Skeletal muscle satellite cell (primary cell): ENCODE data around the gene FHIT.

Experiments used
- H3K27me3 ChIP-seq: 2 replicates; pipeline ENCODE4 v1.7.0; 2013; ENCODE audit warnings: low read length; ENCODE audit not compliant: control insufficient read depth, insufficient read depth
- H3K36me3 ChIP-seq: 2 replicates; pipeline ENCODE4 v1.7.0; 2013; ENCODE audit warnings: mild to moderate bottlenecking, control low read depth, low read length; ENCODE audit not compliant: insufficient read depth
- H3K4me1 ChIP-seq: 2 replicates; pipeline ENCODE4 v1.7.0; 2013; ENCODE audit warnings: low read length; ENCODE audit not compliant: control insufficient read depth, insufficient read depth
- H3K4me2 ChIP-seq: 2 replicates; pipeline ENCODE4 v1.7.0; 2013; ENCODE audit warnings: mild to moderate bottlenecking, low read length
- H3K4me3 ChIP-seq: 2 replicates; pipeline ENCODE4 v1.7.0; 2013; ENCODE audit warnings: low read length
- H3K9ac ChIP-seq: 2 replicates; pipeline ENCODE4 v1.7.0; 2013; ENCODE audit warnings: mild to moderate bottlenecking, low read depth, low read length, moderate library complexity
- H3K9me3 ChIP-seq: replicated peaks from 2 replicates; pipeline ENCODE4 v1.7.0; 2013; ENCODE audit warnings: mild to moderate bottlenecking, control low read depth, low read length

The FHIT gene

GRCh38 chr3:60391292-60391691, 860.0 kb downstream of the FHIT start:
- Histone ChIP-seq H3K4me2 (no peak overlapping the region), H3K27me3 (no peaks in the 10 kb centered on the region), H3K4me3 (no peak overlapping the region), H3K9ac (no peak overlapping the region), H3K36me3 (no peaks in the 10 kb centered on the region), H3K9me3 (no peaks in the 10 kb centered on the region), H3K4me1 (no peaks in the 10 kb centered on the region)

GRCh38 chr3:60388731-60389130, 862.5 kb downstream of the FHIT start:
- H3K4me2 ChIP-seq = no peak overlapping the region
- no peaks in the 10 kb centered on the region for H3K4me1 ChIP-seq
- no peak overlapping the region for H3K9ac ChIP-seq
- no peak overlapping the region for H3K4me3 ChIP-seq
- no peaks in the 10 kb centered on the region for H3K27me3 ChIP-seq
- H3K36me3 ChIP-seq = no peaks in the 10 kb centered on the region
- H3K9me3 ChIP-seq = no peaks in the 10 kb centered on the region

- Histone ChIP-seq H3K9ac (no peak overlapping the region), H3K36me3 (no peaks in the 10 kb centered on the region), H3K9me3 (no peaks in the 10 kb centered on the region), H3K4me2 (no peak overlapping the region), H3K4me3 (no peak overlapping the region), H3K4me1 (no peaks in the 10 kb centered on the region), H3K27me3 (no peaks in the 10 kb centered on the region)
Observed at GRCh38 chr3:60386306-60386705, 864.9 kb downstream of the FHIT start.

GRCh38 chr3:60384341-60384740, 866.9 kb downstream of the FHIT start:
- Histone ChIP-seq H3K9ac (no peak overlapping the region), H3K4me1 (no peaks in the 10 kb centered on the region), H3K4me2 (no peak overlapping the region), H3K36me3 (no peaks in the 10 kb centered on the region), H3K9me3 (no peaks in the 10 kb centered on the region), H3K4me3 (no peak overlapping the region), H3K27me3 (no peaks in the 10 kb centered on the region)

- H3K9me3 ChIP-seq = no peaks in the 10 kb centered on the region
- no peaks in the 10 kb centered on the region for H3K4me1 ChIP-seq
- no peaks in the 10 kb centered on the region for H3K36me3 ChIP-seq
- no peak overlapping the region for H3K9ac ChIP-seq
- H3K4me3 ChIP-seq = no peak overlapping the region
- no peaks in the 10 kb centered on the region for H3K27me3 ChIP-seq
- no peak overlapping the region for H3K4me2 ChIP-seq
Observed at GRCh38 chr3:60383345-60383744, 867.9 kb downstream of the FHIT start.

- Histone ChIP-seq H3K4me3 (no peak overlapping the region), H3K27me3 (no peaks in the 10 kb centered on the region), H3K4me1 (peaks cover 21% of the 10 kb centered on the region), H3K9ac (no peak overlapping the region), H3K36me3 (no peaks in the 10 kb centered on the region), H3K4me2 (no peak overlapping the region), H3K9me3 (no peaks in the 10 kb centered on the region)
Observed at GRCh38 chr3:60366486-60366885, 884.8 kb downstream of the FHIT start.

GRCh38 chr3:60365360-60365759, 885.9 kb downstream of the FHIT start:
- Histone ChIP-seq H3K4me1 (peaks cover 21% of the 10 kb centered on the region), H3K36me3 (no peaks in the 10 kb centered on the region), H3K4me3 (no peak overlapping the region), H3K9me3 (no peaks in the 10 kb centered on the region), H3K27me3 (no peaks in the 10 kb centered on the region), H3K9ac (no peak overlapping the region), H3K4me2 (no peak overlapping the region)

- H3K4me3 ChIP-seq = no peak overlapping the region
- peaks cover 21% of the 10 kb centered on the region for H3K4me1 ChIP-seq
- H3K9ac ChIP-seq = no peak overlapping the region
- H3K27me3 ChIP-seq = no peaks in the 10 kb centered on the region
- no peaks in the 10 kb centered on the region for H3K9me3 ChIP-seq
- H3K36me3 ChIP-seq = no peaks in the 10 kb centered on the region
- H3K4me2 ChIP-seq = no peak overlapping the region
Observed at GRCh38 chr3:60364475-60364874, 886.8 kb downstream of the FHIT start.

- H3K36me3 ChIP-seq = no peaks in the 10 kb centered on the region
- no peaks in the 10 kb centered on the region for H3K9me3 ChIP-seq
- peaks cover 21% of the 10 kb centered on the region for H3K4me1 ChIP-seq
- no peak overlapping the region for H3K4me2 ChIP-seq
- no peaks in the 10 kb centered on the region for H3K27me3 ChIP-seq
- no peak overlapping the region for H3K4me3 ChIP-seq
- H3K9ac ChIP-seq = no peak overlapping the region
Observed at GRCh38 chr3:60363817-60364216, 887.4 kb downstream of the FHIT start.

- Histone ChIP-seq H3K4me1 (no peaks in the 10 kb centered on the region), H3K36me3 (no peaks in the 10 kb centered on the region), H3K27me3 (no peaks in the 10 kb centered on the region), H3K9me3 (no peaks in the 10 kb centered on the region), H3K9ac (no peak overlapping the region), H3K4me3 (no peak overlapping the region), H3K4me2 (no peak overlapping the region)
Observed at GRCh38 chr3:60355825-60356224, 895.4 kb downstream of the FHIT start.

- H3K9ac ChIP-seq = no peak overlapping the region
- H3K4me1 ChIP-seq = no peaks in the 10 kb centered on the region
- H3K9me3 ChIP-seq = no peaks in the 10 kb centered on the region
- no peaks in the 10 kb centered on the region for H3K36me3 ChIP-seq
- no peak overlapping the region for H3K4me3 ChIP-seq
- no peak overlapping the region for H3K4me2 ChIP-seq
- no peaks in the 10 kb centered on the region for H3K27me3 ChIP-seq
Observed at GRCh38 chr3:60351481-60351880, 899.8 kb downstream of the FHIT start.

GRCh38 chr3:60344340-60344739, 906.9 kb downstream of the FHIT start:
- Histone ChIP-seq H3K9me3 (no peaks in the 10 kb centered on the region), H3K9ac (no peak overlapping the region)

More at GRCh38 chr3:60344340-60344739, 906.9 kb downstream of the FHIT start:
- no peaks in the 10 kb centered on the region for H3K36me3 ChIP-seq
- no peaks in the 10 kb centered on the region for H3K27me3 ChIP-seq
- no peaks in the 10 kb centered on the region for H3K4me1 ChIP-seq
- no peak overlapping the region for H3K4me3 ChIP-seq
- no peak overlapping the region for H3K4me2 ChIP-seq
